ENCODE measurements around the gene SNX9.

- TF ChIP-seq, protein P1, sequence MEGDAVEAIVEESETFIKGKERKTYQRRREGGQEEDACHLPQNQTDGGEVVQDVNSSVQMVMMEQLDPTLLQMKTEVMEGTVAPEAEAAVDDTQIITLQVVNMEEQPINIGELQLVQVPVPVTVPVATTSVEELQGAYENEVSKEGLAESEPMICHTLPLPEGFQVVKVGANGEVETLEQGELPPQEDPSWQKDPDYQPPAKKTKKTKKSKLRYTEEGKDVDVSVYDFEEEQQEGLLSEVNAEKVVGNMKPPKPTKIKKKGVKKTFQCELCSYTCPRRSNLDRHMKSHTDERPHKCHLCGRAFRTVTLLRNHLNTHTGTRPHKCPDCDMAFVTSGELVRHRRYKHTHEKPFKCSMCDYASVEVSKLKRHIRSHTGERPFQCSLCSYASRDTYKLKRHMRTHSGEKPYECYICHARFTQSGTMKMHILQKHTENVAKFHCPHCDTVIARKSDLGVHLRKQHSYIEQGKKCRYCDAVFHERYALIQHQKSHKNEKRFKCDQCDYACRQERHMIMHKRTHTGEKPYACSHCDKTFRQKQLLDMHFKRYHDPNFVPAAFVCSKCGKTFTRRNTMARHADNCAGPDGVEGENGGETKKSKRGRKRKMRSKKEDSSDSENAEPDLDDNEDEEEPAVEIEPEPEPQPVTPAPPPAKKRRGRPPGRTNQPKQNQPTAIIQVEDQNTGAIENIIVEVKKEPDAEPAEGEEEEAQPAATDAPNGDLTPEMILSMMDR (optimal IDR thresholded peaks at IDR 0.05 in 1 of 3, IDR thresholded peaks at IDR 0.05 in 1 of 3, conservative IDR thresholded peaks at IDR 0.05 in 1 of 3; ENCODE audit: extremely low read depth in 1 of 3, insufficient read depth in 2 of 3, low read length in 3 of 3): no peak
- no peak for TF ChIP-seq EZH2 (IDR thresholded peaks at IDR 0.05; ENCODE audit: low read length)
Measured at GRCh38 chr6:157891544-157892362, 68.7 kb downstream of the SNX9 start.
